Measurements from ENCODE around the gene SEMA3E. TPM values are rescaled to one million over a fixed set of nuclear protein-coding genes. Genes with fewer than 3 reads are reported as not detected.

The SEMA3E gene
- total RNA-seq, 1 experiment from 2014 or later: 7.3 TPM

DNA sequence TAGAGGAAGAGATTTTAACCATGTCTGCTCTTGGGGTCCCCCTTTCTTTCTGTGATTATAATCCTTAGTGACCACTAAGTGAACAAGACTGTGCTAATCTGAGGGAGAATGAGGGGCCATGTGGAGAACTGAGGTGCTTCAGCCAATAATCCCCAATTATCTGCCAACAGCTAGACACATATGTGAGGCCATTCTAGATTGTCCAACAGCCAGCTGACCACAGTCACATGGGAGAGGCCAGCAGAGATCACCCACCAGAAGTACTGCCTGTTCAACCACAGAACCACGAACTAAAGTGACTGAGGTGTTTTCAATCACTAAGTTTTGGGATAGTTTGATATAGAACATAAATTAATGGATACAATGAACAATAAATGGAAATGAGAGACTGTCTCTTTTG is 74.3 kb downstream of the SEMA3E start:
- H3K36me3 ChIP-seq (ENCODE audit: control insufficient read depth, insufficient read depth, low read length): no peaks in the 10 kb centered on the region
- POLR2A ChIA-PET: no interaction called here
- no peaks in the 10 kb centered on the region for H3K27me3 ChIP-seq (ENCODE audit: control insufficient read depth, insufficient read depth, low read length)
- in situ Hi-C loops (cut with HindIII; ENCODE audit: low pct_unique_long_range_greater_than_20kb, low sequenced_read_pairs): no loop called here
- H3K27ac ChIP-seq (ENCODE audit: low read length): no peak overlapping the region
- no peaks in the 10 kb centered on the region for H3K4me1 ChIP-seq (ENCODE audit: control insufficient read depth, insufficient read depth, low read length)
- no peak for TF ChIP-seq POLR2AphosphoS5 (IDR thresholded peaks at IDR 0.05; ENCODE audit: low read depth, low read length)
- no peak for TF ChIP-seq SIN3A (IDR thresholded peaks at IDR 0.05; ENCODE audit: borderline replicate concordance, insufficient read depth, low read depth, low read length)
- TF ChIP-seq TCF7L2 (IDR thresholded peaks at IDR 0.05; ENCODE audit: low read depth, low read length): no peak
- TF ChIP-seq, protein P1, sequence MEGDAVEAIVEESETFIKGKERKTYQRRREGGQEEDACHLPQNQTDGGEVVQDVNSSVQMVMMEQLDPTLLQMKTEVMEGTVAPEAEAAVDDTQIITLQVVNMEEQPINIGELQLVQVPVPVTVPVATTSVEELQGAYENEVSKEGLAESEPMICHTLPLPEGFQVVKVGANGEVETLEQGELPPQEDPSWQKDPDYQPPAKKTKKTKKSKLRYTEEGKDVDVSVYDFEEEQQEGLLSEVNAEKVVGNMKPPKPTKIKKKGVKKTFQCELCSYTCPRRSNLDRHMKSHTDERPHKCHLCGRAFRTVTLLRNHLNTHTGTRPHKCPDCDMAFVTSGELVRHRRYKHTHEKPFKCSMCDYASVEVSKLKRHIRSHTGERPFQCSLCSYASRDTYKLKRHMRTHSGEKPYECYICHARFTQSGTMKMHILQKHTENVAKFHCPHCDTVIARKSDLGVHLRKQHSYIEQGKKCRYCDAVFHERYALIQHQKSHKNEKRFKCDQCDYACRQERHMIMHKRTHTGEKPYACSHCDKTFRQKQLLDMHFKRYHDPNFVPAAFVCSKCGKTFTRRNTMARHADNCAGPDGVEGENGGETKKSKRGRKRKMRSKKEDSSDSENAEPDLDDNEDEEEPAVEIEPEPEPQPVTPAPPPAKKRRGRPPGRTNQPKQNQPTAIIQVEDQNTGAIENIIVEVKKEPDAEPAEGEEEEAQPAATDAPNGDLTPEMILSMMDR (IDR thresholded peaks at IDR 0.05): no peak
- TF ChIP-seq, protein P2, sequence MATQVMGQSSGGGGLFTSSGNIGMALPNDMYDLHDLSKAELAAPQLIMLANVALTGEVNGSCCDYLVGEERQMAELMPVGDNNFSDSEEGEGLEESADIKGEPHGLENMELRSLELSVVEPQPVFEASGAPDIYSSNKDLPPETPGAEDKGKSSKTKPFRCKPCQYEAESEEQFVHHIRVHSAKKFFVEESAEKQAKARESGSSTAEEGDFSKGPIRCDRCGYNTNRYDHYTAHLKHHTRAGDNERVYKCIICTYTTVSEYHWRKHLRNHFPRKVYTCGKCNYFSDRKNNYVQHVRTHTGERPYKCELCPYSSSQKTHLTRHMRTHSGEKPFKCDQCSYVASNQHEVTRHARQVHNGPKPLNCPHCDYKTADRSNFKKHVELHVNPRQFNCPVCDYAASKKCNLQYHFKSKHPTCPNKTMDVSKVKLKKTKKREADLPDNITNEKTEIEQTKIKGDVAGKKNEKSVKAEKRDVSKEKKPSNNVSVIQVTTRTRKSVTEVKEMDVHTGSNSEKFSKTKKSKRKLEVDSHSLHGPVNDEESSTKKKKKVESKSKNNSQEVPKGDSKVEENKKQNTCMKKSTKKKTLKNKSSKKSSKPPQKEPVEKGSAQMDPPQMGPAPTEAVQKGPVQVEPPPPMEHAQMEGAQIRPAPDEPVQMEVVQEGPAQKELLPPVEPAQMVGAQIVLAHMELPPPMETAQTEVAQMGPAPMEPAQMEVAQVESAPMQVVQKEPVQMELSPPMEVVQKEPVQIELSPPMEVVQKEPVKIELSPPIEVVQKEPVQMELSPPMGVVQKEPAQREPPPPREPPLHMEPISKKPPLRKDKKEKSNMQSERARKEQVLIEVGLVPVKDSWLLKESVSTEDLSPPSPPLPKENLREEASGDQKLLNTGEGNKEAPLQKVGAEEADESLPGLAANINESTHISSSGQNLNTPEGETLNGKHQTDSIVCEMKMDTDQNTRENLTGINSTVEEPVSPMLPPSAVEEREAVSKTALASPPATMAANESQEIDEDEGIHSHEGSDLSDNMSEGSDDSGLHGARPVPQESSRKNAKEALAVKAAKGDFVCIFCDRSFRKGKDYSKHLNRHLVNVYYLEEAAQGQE (IDR thresholded peaks at IDR 0.05; ENCODE audit: insufficient read depth in 1 of 2, low read depth in 2 of 2, low read length in 1 of 2): no peak
- intact Hi-C loops (cut with micrococcal nuclease; ENCODE audit: unreplicated experiment): no loop called here
- BruUV-seq (replicated peaks): no TSS peak
- CTCF ChIA-PET: no interaction called here
- no peak for ATAC-seq
- no peaks in the 10 kb centered on the region for H3K9me3 ChIP-seq (ENCODE audit: control insufficient read depth, insufficient read depth, low read depth, low read length)
- H3K4me3 ChIP-seq (ENCODE audit: low read depth in 2 of 2, low read length in 2 of 2): no peak overlapping the region
- DNase-seq (ENCODE audit: low read depth, low spot score): no peak

DNA sequence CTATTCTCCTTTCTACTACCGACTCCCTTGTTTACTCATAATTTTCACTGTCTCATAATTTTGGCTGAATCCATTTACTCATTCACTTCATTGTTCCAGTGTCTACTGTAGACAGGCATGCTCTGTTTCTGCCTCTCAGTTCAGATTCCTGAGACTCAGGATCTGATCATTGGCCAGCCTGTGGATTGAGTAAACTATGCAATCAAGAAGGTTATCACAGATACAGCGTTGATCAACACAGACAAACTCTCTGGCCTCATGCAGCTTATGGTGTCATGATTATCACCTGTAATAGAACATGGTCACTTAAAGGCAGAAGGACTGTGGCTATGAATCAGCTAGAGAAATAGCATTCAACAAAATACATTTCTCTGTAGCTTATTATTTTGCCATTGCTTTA is 86.0 kb downstream of the SEMA3E start:
- intact Hi-C loops (cut with micrococcal nuclease; ENCODE audit: unreplicated experiment): no loop called here
- DNase-seq (ENCODE audit: low read depth, low spot score) (no peak), ATAC-seq (no peak)
- POLR2A ChIA-PET: no interaction called here
- no peak overlapping the region; the same call in 1 of the 2 replicates for H3K27ac ChIP-seq (ENCODE audit: low read length)
- no peak overlapping the region for H3K4me3 ChIP-seq (ENCODE audit: low read depth in 2 of 2, low read length in 2 of 2)
- in situ Hi-C loops (cut with HindIII; ENCODE audit: low pct_unique_long_range_greater_than_20kb, low sequenced_read_pairs): no loop called here
- BruUV-seq (replicated peaks): no TSS peak
- H3K9me3 ChIP-seq (ENCODE audit: control insufficient read depth, insufficient read depth, low read depth, low read length): no peaks in the 10 kb centered on the region
- H3K36me3 ChIP-seq (ENCODE audit: control insufficient read depth, insufficient read depth, low read length): no peaks in the 10 kb centered on the region
- H3K27me3 ChIP-seq (ENCODE audit: control insufficient read depth, insufficient read depth, low read length): no peaks in the 10 kb centered on the region
- TF ChIP-seq, protein P1 (IDR thresholded peaks at IDR 0.05): no peak
- TF ChIP-seq POLR2AphosphoS5 (IDR thresholded peaks at IDR 0.05; ENCODE audit: low read depth, low read length): no peak
- TF ChIP-seq TCF7L2 (IDR thresholded peaks at IDR 0.05; ENCODE audit: low read depth, low read length): no peak
- no peak for TF ChIP-seq SIN3A (IDR thresholded peaks at IDR 0.05; ENCODE audit: borderline replicate concordance, insufficient read depth, low read depth, low read length)
- TF ChIP-seq, protein P2 (IDR thresholded peaks at IDR 0.05; ENCODE audit: insufficient read depth in 1 of 2, low read depth in 2 of 2, low read length in 1 of 2): no peak
- no peaks in the 10 kb centered on the region for H3K4me1 ChIP-seq (ENCODE audit: control insufficient read depth, insufficient read depth, low read length)
- CTCF ChIA-PET: no interaction called here

All from Panc1 (cell line).